HEK293T (cell line): Measurements from ENCODE around the gene FARSA.

Experiments used
- BHLHE40 ChIP-seq: fragments of 450-650 bp; IDR thresholded peaks from 2 replicates; pipeline ENCODE4 v1.6.1; 2016; ENCODE audit warnings: mild to moderate bottlenecking, moderate library complexity, borderline replicate concordance
- FOXA1 ChIP-seq: fragments of 450-650 bp; IDR thresholded peaks from 2 replicates; pipeline ENCODE4 v1.6.1; 2016; ENCODE audit warnings: mild to moderate bottlenecking
- L3MBTL2 ChIP-seq: fragments of 450-650 bp; conservative IDR thresholded peaks from 2 replicates; pipeline ENCODE4 v1.6.1; 2016; ENCODE audit warnings: mild to moderate bottlenecking
- LEF1 ChIP-seq: fragments of 450-650 bp; IDR thresholded peaks from 2 replicates; pipeline ENCODE4 v1.6.1; 2017; ENCODE audit warnings: mild to moderate bottlenecking, borderline replicate concordance
- SUZ12 ChIP-seq: fragments of 450-650 bp; IDR thresholded peaks from 2 replicates; pipeline ENCODE4 v1.6.1; 2016; ENCODE audit warnings: mild to moderate bottlenecking

DNA sequence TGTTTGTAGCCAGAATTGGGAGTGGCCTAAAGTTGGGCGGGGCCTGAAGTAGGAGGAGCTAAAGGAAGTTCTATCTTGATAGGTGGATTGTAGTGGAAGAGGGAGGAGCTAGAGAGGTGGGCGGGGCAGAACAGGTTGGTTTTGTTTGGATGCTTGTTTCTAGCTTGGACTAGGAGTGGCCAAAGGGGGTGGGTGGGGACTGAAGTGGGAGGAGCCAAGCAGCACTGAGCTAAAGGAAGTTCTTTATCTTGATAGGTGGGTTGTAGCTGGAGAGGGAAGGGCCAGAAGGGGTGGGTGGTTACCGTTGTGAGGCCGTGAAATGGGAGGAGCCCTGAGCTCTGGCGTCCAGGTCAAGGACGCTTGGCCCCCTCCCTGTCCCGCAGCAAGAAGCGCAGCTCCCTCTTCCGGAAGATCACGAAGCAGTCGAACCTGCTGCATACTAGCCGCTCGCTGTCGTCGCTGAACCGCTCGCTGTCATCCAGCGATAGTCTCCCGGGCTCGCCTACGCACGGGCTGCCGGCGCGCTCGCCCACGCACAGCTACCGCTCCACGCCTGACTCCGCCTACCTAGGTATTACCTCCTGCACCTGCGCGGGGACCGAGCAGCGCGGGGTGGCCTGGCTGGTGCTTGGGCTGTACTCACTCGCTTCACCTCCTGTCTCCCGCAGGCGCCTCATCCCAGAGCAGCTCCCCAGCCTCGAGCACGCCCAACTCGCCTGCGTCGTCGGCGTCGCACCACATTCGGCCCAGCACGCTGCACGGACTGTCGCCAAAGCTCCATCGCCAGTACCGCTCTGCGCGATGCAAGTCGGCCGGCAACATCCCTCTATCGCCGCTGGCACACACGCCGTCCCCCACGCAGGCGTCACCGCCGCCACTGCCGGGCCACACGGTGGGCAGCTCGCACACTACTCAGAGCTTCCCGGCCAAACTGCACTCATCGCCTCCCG lies 60.3 kb downstream of the FARSA start:
- TF ChIP-seq SUZ12 (no peak), BHLHE40 (no peak), FOXA1 (no peak), LEF1 (no peak), L3MBTL2 (no peak)
